CD4-positive, alpha-beta T cell treated with Interleukin-2 at 100 ng/mL for 4 hours (primary cell): ENCODE measurements around the gene HIVEP3.

Source experiments
- DNase-seq: peaks from one replicate; pipeline ENCODE4 v3.0.0-alpha.2; 2020; ENCODE audit warnings: low spot score

HIVEP3 gene

GRCh38 chr1:41464885-41465284 lies 453.8 kb downstream of the HIVEP3 start:
- DNase-seq, result no peak

DNA sequence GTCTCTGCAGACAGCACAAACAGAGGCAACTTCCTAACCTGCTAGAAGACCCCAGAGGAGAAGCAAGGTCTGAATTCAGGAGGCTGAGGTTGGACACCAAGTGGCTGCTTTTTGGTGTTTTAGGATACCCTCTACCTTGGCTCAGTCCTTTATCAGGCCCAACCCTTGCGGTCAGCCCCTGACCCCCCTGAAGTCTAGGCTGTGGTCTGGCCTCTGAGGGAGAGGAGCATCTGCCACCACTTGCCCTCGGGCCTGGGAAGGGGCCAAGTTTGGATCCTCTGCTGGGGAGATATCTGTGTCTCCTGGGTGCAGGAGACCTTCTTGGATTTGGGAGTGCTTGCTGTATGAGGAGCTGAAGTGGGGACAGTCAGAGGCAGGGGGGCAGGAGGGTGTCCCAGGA lies 455.2 kb downstream of the HIVEP3 start:
- DNase-seq, result no peak

- no peak for DNase-seq
Observed at GRCh38 chr1:41462680-41463004, 456.1 kb downstream of the HIVEP3 start.

DNA sequence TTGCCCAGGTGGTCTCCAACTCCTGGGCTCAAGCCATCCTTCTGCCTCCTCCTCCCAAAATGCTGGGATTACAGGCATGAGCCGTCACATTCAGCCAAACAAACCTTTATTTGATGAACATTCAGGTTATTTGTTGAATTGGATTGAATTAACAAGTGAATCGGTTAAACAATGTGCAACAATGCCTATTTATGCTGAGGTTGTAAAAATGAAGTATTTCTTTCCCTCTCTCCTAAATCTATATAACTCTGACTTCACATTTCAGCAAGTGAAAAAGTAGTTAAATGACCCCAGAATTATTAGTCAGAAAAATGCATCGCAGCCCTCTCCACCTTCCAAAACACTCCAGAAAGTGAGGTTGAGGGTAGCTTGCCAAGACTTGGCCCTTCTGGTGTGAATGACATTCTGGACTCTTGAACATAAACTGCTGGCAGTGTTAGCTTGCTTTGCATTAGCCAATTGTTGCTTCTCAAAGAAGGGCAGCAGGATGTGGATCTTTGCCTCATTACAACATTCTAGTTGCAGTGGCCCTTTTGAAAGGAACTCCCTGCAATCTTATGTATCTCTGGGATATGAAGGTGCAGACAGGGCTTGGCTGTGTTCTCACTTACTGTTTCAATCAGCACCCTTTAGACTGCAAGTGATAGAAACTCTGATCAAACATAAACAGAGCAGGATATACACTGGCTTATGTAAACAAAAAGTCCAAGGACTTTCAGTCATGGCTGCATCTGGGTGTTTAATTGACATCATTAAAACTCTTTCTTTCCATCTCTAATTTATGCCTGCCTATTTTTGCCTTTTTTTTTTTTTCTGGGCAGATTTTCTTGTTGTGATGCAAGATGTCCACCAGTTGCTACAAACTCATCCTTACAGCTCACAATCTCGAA lies 456.7 kb downstream of the HIVEP3 start:
- DNase-seq, result no peak

GRCh38 chr1:41456847-41457540 lies 461.7 kb downstream of the HIVEP3 start:
- no peak for DNase-seq
